ENCODE data around the gene UNC13B. TPM values are rescaled to one million over a fixed set of nuclear protein-coding genes. Genes with fewer than 3 reads are reported as not detected.

The UNC13B gene
- total RNA-seq, 1 donor from 2014 or later, result 30.5 TPM

GRCh38 chr9:35338086-35338485, 176.3 kb downstream of the UNC13B start:
- H3K27ac ChIP-seq (ENCODE audit: low read depth, low read length), result no peak overlapping the region
- H3K4me3 ChIP-seq (ENCODE audit: insufficient read depth, low read depth, low read length), result no peak overlapping the region
- H2AFZ ChIP-seq (ENCODE audit: low read depth, low read length), result no peak overlapping the region
- no peak for DNase-seq (ENCODE audit: low read depth)
- peaks cover 19% of the 10 kb centered on the region for H3K4me1 Mint-ChIP-seq (ENCODE audit: low read depth, unreplicated experiment)
- no peaks in the 10 kb centered on the region for H3K36me3 ChIP-seq (ENCODE audit: insufficient read depth, low read length)
- H4K20me1 ChIP-seq (ENCODE audit: insufficient read depth, low read length), result peaks cover 7% of the 10 kb centered on the region
- no peaks in the 10 kb centered on the region for H3K27me3 ChIP-seq (ENCODE audit: insufficient read depth, low read length)
- no peaks in the 10 kb centered on the region for H3K27me3 Mint-ChIP-seq (ENCODE audit: low read depth, unreplicated experiment)
- H3K79me2 ChIP-seq (ENCODE audit: insufficient read depth, low read length), result no peaks in the 10 kb centered on the region
- no peak overlapping the region for H3K27ac Mint-ChIP-seq (ENCODE audit: unreplicated experiment)
- no peak for TF ChIP-seq CTCF (IDR thresholded peaks at IDR 0.05; ENCODE audit: insufficient read depth, low read depth, low read length)
- no peak for TF ChIP-seq EZH2 (IDR thresholded peaks at IDR 0.05; ENCODE audit: insufficient read depth, low read length)
- H3K9ac ChIP-seq (ENCODE audit: low read length), result no peak overlapping the region
- H3K4me3 Mint-ChIP-seq (ENCODE audit: unreplicated experiment), result no peak overlapping the region
- H3K9me3 ChIP-seq (ENCODE audit: insufficient read depth, low read depth, low read length), result no peaks in the 10 kb centered on the region
- no peak overlapping the region for H3K4me2 ChIP-seq (ENCODE audit: low read length)
- peaks cover 2% of the 10 kb centered on the region for H3K36me3 Mint-ChIP-seq (ENCODE audit: low read depth, unreplicated experiment)
- H3K9me3 Mint-ChIP-seq (ENCODE audit: unreplicated experiment), result no peaks in the 10 kb centered on the region
- FAIRE-seq, result no peak
- H3K4me1 ChIP-seq (ENCODE audit: insufficient read depth, low read length), result peaks cover 29% of the 10 kb centered on the region

- H3K36me3 Mint-ChIP-seq (ENCODE audit: low read depth, unreplicated experiment), result peaks cover 2% of the 10 kb centered on the region
- no peak for FAIRE-seq
Observed at GRCh38 chr9:35338561-35339274, 176.9 kb downstream of the UNC13B start.

More at GRCh38 chr9:35338561-35339274, 176.9 kb downstream of the UNC13B start:
- Mint-ChIP-seq H3K4me1 (ENCODE audit: low read depth, unreplicated experiment) (peaks cover 15% of the 10 kb centered on the region), H3K27me3 (ENCODE audit: low read depth, unreplicated experiment) (no peaks in the 10 kb centered on the region), H3K4me3 (ENCODE audit: unreplicated experiment) (no peak overlapping the region), H3K27ac (ENCODE audit: unreplicated experiment) (no peak overlapping the region), H3K9me3 (ENCODE audit: unreplicated experiment) (no peaks in the 10 kb centered on the region)
- peaks cover 25% of the 10 kb centered on the region for H3K4me1 ChIP-seq (ENCODE audit: insufficient read depth, low read length)
- H4K20me1 ChIP-seq (ENCODE audit: insufficient read depth, low read length), result peaks cover 7% of the 10 kb centered on the region
- no peak overlapping the region for H2AFZ ChIP-seq (ENCODE audit: low read depth, low read length)
- H3K9ac ChIP-seq (ENCODE audit: low read length), result no peak overlapping the region
- no peak for TF ChIP-seq EZH2 (IDR thresholded peaks at IDR 0.05; ENCODE audit: insufficient read depth, low read length)
- TF ChIP-seq CTCF (IDR thresholded peaks at IDR 0.05; ENCODE audit: insufficient read depth, low read depth, low read length), result no peak
- H3K27me3 ChIP-seq (ENCODE audit: insufficient read depth, low read length), result no peaks in the 10 kb centered on the region
- no peak overlapping the region for H3K27ac ChIP-seq (ENCODE audit: low read depth, low read length)
- no peaks in the 10 kb centered on the region for H3K79me2 ChIP-seq (ENCODE audit: insufficient read depth, low read length)
- no peak overlapping the region for H3K4me3 ChIP-seq (ENCODE audit: insufficient read depth, low read depth, low read length)
- H3K9me3 ChIP-seq (ENCODE audit: insufficient read depth, low read depth, low read length), result no peaks in the 10 kb centered on the region
- no peaks in the 10 kb centered on the region for H3K36me3 ChIP-seq (ENCODE audit: insufficient read depth, low read length)
- no peak overlapping the region for H3K4me2 ChIP-seq (ENCODE audit: low read length)
- DNase-seq (ENCODE audit: low read depth), result no peak

Measured in astrocyte (in vitro differentiated cells and primary cell).